NB4 (cell line): Measurements from ENCODE around the gene GNG11.

Experiments used
- CTCF ChIP-seq: IDR thresholded peaks from one replicate; pipeline ENCODE4 v1.5.1; 2012; ENCODE audit warnings: low read depth, low read length
- POLR2A ChIP-seq: IDR thresholded peaks from 2 replicates; pipeline ENCODE4 v1.6.1; 2011; ENCODE audit warnings: mild to moderate bottlenecking; ENCODE audit not compliant: insufficient read length; ENCODE audit errors: extremely low read depth

- TF ChIP-seq CTCF (no peak), POLR2A (no peak)
Observed at GRCh38 chr7:93883078-93883916, 38.2 kb upstream of the GNG11 start.
